Stimulated activated CD8-positive, alpha-beta memory T cell treated with anti-CD3 and anti-CD28 coated beads, Interleukin-15, amount 100 ng/mL, for 4 hours (primary cell): ENCODE results near the gene NSF.
"Not testable (repeated sequence)": the region's sequence is repeated elsewhere in the genome, so short reads cannot be mapped to it uniquely, and the experiment has no call there.

Experiments
- DNase-seq, 2 donors: peaks; one replicate each; pipeline ENCODE4 v3.0.0-alpha.2; 2020; ENCODE audit warnings: low read depth in 2 of 2

NSF gene

DNA sequence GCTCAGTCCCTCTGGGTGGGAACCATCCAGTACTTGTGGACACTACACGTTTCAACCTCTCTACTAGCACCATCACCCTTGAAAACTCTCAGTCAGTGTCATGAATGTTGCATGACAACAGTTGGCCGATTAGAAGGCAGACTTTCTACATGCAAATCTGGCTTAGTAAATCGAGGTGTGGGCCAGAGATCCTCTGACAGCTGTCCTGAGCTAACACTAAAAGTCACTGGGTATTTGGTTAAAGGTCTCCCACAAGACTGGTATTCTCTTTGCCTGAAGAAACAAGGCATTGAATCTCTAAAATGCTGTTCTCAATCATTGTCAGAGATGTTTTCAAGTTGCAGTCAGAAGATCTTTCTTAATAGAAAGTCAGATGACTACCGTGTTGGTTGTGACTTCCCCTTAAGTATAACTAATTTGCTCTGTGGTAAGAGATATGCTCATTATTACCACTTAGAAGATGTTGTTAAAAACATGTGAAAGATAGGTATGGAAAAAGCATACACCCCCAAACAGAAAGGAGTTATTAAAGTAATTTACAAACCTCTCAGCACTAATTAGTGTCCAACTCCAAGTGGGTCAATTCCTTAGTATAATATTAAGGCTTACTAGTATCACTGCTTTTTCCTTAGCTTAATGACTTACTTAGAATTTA, 165.7 kb downstream of the NSF start:
- no peak for DNase-seq

DNA sequence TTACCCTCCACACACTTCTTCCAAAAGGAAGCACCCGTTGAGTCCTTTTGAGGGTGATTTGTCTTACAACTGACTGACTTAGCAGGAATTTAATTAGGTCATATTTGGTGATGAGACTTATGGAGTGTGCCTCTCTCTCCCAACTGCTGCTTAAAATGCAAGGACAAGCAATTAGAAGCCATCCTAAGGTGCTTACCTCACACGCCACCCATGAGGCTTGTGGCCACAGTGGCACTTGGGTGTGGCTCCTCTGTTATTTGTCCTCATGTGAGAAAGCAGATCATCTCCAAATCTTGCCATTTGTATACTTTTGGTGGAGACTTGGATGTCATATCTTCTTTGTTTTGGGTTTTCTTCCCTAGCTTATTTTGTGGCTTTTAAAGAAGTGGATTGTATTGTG, 166.4 kb downstream of the NSF start:
- no peak for DNase-seq

DNA sequence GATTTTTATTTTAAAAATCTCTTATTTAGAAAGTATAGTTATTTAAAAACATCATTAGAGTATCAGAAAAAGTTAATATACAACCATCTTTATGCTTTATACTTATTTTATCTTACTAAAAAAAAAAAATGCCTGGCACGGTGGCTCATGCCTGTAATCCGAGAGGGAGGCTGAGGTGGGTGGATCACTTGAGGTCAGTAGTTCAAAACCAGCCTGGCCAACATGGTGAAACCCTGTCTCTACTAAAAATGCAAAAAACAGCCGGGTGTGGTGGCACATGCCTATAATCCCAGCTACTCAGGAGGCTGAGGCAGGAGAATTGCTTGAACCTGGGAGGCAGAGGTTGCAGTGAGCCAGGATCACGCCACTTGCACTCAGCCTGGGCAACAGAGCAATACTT, 167.1 kb downstream of the NSF start:
- not testable (repeated sequence) for DNase-seq

DNA sequence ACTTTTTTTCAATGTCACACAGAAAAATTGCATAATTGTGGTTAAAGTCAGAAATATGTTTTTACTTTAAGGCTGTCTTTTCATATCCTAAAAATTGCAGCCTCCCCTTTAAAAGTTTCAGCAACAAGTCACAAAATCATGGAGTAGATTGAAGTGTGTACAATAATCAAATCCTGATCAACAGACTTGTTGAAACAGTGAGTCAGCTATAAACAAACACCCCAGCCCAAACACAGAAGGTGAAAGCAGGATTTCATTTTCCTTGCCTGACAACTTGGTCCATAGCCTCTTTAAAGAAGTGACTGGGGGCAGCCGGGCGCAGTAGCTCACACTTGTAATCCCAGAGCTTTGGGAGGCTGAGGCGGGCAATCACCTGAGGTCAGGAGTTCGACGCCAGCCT, 168.1 kb downstream of the NSF start:
- no peak for DNase-seq

DNA sequence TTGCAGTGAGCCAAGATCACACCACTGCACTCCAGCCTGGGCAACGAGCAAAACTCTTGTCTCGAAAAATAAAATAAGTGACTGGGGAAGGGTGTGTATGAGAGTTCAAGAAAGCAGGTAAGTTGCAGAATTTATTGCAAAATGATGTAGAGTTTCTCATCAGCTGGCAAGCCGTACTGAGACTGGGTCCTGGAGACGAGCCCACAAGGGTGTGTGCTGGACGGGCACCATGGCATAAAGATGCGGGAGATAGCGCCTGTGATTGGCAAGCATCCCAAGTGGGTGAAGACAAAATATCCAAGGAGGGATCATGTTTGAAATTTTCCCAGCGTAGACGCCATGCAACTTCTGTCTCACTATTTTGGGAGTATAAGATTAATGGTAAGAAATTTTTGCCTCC, 168.7 kb downstream of the NSF start:
- no peak for DNase-seq

DNA sequence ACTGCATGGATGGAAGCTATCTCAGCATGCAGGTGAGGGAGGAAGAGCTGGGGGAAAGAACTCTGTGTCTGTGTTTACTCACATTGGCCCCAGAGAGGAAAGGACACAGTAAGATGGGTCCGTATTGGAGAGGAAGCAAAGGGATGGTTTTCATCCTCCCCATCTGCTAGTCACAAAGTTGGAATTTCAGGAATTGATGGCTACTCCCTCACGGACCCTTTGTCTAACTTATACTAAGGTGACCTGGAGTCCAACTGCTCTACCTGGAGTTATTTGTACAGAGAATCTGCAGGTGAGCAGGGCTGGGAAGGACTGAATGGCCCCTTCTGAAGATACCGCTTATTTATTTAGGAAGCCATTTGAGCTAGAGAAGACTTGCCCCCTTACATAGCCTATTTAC, 172.9 kb downstream of the NSF start:
- DNase-seq: no peak

DNA sequence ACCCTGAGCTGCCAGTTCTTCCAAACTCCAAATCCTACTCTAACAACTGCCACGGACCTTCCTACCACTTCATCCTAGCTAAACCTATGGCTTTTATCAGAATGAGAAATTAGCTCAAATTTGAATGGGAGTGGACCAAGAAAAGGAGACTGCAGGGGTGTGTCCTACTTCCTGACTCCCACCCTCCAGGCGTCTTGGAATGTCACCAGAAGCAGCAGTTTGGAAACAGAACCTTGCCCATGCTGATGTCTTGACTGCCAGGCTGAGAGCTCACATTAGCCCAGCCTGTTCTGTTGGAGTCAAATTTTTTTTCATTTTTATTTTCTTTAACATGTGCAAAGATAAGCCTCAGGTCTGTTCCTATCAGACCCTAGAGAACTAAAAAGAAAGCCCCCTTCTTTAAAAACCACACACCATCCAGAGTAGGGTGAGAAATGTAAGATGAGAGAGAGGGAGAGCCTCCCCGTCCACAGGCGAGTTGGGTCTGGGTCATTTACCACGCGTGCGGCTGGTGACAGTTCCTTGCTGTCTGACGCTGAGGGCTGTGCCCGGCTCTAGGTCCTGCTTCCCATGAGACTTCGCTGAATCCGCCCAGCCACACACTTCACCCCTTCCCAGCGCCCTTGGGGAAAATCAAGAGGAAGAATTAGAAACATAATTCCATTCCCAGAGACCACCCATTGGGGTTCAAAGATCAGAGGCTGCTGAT, 173.7 kb downstream of the NSF start:
- DNase-seq: no peak

DNA sequence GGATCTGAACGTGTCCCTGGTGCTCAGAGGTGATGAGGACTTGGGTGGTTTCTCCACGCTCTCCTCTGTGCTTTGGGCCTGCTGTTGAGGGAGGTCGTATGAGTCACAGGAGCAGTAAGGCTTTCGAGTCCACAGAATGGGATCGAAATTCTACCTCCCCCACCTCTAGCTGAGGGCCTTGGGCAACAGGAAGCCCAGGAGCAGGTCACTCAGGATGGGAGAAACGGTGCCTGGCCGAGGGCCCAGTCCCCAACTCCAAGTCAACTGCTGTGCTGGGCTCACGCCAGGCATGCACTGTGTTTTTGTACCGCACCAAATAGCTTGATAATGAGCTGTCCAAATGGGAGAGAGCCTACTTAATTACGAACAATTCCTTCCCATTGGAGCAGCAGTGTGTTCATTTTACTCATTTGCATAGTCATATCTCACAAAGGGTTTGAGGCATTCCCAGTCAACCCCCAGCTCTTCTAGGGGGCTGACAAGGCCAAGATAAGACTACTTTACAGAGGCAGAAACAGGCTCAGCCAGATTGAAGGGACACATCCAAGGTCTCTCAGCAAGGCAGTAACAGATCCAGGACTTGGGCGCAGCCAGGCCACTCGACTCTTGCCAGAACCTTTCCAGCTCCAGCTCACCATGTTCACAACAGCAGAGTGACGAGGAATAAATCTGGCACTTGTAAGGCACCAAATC, 174.4 kb downstream of the NSF start:
- no peak for DNase-seq

DNA sequence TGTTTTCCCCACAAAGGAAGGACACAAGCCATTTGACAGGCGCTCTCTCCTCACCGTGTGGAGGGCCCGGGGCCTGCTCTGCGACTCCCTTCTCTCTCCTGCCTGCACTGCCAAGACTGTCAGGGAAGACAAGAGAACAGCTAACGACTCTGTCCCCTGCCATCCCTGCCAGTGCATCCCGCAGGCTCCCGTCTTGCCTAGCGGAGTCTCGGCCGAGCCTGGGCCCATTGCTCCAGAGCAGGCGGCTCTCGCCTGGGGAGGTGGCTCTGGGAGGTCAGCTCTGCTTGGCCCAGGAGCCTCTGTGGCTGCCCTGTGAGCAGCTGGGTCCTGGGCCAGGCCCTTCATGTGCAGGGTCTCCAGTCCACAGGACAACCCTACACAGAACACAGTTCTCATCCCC, 175.0 kb downstream of the NSF start:
- no peak for DNase-seq

DNA sequence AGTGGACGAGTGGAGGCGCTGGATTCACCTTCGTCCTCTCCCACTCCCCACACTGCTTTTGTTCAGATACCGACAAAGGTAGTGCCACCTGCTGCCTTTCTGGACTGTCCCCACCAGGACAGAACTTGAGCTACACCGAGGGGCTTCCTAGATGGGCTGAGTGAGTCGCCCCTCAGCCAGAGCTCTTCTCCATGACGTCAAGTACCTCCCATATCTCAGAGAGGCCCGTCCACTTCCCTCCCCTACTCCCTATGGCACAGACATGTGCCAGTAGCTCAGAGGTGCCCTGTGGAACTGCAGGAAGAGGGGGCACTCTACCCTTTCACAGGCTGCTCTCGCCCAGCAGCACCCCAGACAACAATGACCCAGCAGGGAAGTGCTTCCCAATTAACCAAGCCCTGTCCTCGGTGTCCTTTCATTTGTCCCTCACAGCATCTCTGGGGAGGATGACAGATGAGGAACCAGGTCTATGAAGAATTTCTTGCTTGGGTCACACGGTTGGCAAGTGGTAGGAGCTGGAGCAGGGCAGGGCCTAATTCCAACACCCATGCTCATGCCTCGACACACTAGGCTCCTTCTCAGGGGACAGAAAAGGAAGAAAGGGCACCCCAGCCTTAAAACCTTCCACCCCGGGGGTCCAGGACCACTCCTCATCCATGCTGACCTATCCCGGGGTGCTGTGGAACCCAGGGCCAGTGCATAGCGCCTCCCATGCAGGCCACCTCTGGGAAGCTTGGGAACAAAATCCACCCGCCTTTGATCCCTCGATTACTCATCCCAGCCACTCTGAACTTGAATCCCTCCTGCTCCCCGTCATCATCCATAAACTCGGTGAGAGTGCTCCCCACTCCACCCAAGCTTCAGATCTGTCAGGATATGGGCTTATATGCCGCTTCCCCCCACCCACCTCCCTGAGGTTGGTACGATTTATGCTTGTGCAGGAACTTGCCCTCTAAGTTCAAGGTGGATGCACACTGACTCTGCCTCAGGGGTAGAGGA, 176.3 kb downstream of the NSF start:
- no peak for DNase-seq

DNA sequence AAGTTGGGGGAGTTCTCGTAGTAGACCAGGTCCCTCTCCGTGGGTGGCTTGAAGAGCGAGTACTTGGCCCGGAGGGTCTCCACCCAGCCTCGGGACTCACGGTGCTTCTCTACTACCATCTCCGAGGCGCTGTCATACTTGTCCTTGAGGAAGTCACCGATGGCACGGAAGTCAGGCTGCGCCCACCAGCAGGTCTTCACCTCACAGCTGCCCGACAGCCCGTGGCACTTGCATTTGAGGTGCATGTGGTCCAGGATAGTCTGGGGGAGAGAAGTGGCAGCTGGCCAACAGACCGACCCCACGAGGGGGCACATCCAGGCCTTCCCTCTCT, 178.0 kb downstream of the NSF start:
- no peak for DNase-seq

DNA sequence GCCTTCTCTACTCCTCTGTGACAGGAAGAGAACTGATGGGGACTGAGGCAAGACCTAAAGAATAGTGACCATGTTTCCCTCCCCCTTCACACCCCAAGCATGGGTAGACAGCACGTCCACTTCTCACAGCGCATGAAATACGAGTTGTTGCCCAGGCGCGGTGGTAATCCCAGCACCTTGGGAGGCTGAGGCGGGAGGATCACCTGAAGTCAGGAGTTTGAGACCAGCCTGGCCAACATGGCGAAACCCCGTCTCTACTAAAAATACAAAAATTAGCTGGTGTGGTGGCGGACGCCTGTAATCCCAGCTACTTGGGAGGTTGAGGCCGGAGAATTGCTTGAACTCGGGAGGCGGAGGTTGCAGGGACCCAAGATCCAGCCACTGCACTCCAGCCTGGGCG, 178.4 kb downstream of the NSF start:
- not testable (repeated sequence) for DNase-seq

DNA sequence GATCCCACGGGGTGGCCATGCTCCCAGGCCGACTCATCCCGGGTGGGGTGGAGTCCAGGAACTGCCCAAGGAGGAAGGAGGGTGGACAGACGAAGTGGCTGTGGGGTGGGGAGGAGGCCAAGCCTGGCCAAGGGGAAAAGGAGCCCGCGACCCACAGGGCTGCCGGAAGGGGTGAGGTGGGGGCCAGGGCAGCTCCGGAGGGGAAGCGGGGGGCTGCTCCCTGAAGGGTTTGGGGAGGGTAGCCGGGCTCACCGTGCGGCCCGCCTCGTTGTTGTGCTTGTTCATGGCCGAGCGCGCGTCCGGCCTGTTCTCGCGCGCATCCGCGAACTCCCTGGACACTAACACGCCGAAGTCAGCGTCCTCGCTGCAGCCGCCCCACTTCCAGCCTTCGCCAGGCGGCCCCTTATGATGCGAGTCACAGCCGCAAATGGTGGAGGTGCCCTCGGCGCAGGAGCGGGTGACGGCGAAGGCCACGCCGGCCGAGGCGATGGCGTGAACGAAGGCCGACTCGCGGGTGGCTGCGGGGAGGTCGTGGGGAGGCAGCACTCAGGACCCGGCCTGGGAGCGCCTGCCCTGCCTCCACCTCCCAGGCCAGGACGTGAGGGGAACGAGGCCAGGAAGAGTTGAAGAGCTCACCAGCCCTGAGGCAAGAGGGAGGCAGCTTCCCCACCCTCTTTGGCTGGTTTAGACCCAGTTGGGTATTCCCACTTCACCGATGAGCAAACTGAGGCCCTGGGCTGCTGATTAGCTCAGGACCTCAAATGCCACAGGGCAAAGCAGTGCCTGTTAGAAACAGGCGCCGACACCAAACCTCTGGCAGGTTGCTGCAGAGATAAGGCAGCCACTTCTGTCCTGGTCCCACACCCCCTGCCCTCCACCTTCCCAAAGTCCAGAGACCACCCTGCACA, 179.3 kb downstream of the NSF start:
- DNase-seq: no peak

DNA sequence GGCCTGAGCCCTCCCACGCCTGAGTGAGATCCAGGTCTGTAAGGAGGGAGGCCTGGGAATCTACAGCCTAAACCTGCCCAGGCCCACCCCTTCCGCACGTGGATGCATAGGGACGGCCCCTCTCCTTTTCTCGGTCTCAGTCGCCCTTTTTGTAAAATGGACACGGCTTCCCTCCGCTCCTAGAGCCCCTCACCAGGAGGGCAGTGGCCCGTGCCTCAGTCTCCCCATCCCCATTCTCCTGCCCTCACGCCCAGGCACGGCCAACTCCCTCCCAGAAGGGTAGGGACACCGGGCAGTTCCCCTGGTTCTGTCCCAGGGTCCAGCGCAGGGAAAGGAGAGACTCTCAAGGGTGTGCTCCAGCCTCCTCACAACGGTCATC, 180.0 kb downstream of the NSF start:
- no peak for DNase-seq

DNA sequence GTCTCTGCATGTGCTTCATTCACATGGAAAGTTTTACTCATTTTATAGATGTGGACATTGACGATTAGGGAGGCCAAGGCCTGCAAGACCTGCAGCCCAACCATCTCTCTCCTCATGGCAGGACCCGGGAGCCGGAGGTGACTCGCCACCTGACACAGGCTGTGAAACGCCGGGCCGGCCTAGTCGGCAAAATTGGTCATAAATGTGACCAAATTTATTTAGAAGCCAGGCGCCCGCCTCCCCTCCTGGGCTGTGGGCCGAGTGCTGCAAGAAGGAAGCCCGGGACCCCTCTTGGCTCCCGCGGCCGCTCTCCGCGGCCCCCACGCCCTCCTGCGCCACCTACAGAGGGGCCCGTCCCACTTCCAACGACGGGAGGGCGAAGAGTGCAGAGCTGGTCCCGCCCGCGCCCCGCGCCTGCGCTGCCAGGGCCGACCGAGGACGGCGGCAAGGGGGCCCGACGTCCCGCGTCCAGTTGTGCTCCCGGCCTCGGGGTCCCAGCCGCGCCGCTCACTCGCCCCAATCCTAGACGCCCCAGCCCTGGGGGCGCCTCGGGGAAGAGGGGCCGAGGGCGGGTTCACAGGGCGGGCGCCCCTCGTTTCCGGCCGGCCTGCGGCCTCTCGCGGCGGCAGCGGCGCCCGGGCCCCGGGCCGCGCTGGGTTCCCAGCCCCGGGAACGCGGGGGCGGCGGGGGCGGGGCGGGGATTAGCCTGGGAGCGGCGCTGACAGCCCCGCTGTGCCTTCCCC, 180.5 kb downstream of the NSF start:
- no peak for DNase-seq

DNA sequence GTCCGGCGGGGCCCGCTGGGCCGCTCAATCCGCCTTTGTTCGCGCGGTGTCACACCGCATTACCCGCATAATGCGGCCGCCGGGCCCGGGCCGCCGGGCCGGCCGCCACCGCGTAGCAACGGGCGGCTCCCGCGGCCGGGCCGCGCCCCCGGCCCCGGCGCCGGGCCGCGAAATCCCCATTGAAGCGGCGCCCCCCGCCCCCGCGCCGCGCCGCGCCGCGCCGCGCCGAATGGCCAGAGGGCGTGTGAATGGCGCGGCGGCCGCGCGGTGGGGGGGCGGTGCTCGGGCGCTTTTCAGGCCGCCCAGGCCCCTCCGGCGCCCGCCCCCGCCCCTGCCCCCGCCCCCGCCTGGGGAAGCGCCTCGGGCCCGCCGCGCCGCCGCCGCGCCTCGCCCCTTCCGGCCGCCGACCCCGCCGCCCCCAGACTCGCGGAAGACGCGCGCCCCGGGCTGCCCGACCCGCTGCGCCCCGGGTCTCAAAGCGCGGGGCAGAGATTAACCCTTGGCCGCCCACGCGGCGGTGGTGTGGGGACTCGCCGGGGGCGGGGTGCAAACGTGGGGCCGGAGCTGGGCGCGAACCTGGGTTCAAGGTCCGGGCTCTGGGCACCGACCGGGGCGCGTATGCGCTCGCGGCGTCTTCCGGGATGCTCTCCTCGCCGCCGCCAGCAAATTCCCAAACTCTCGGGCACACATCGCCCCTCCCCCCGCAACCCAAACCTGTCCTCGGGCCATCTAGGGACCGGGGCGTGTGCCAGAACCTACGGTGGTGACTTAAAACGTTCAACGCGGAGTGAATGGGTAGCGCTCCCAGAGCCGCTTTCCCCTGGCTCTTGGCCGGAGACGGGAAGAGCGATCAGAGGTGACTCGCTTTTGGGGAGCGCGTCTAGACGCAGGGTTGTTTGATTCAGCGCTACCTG, 181.3 kb downstream of the NSF start:
- no peak for DNase-seq

DNA sequence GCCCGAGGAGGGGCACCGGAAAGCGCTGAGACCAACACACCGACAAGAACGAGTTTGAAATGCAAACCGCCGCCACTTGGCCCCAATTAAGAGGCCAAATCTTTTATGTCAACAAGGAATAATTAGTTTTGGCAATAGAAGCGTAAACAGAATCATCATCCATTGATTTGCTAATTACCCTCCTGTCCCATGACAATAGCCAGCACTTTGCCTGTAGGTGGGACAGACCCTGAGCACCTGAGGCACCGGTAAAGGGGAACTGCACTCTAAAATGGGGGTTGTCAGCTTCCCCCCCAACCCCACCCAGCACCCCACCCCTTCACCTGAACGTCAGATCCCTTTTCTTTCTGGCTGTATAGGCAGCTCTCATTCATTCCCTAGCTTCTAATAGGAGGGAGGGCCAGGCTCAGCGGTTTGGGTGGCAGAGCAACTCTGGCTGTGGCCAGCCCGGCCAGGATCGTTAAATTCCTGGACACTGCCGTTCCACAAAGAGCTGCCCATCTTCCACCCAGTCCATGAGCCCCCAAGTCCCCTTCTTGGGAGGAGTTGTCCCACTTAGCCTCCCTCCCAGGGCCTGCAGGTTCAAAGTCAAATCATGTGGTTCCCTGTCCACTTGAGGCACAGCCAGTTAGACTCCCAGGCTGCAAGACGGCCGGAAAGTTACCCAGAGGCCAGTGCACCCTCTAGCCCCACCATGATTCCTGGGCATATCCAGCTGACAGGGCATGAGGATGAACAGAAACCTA, 182.2 kb downstream of the NSF start:
- no peak for DNase-seq

DNA sequence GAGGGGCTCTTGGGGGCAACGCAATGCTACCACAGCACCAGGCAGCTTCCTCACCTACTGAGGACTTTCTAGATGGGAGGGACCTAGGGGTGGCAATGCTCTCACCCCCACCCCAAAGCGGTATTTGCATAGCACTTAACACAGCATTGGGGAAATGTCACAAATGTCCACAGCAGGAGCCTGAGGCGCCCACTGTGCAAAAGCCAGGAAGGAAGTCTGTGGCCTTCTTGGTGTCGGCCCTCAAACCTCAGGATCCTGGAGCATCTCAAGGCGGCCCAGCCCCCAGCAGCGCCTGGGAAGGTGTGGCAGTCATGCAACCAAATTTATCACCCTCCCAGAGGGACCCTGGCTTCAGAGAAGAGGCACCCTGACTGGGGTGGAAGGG, 182.7 kb downstream of the NSF start:
- no peak for DNase-seq

DNA sequence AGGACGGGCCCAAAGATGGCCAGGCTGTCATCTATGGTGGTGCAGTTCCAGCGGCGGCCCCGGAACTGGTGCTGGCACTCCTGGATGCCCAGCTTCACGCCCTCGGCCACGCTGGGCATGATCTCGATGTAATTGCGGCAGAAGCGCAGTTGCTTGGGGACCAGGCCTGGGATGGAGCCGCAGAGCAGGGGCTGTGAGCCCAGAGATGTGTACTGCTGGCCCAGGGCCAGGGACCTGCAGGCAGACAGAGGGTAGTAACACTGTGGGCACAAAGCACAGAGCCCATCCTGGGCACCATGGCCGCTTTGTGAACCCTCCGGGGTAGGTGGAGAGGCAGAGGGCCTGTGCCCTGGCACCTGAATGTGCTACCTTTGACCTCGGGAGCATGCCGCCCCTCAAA, 183.2 kb downstream of the NSF start:
- DNase-seq: no peak
